AG09309 (cell line): ENCODE measurements around the gene DHX32.

Source experiments
- DNase-seq: peaks from one replicate; pipeline ENCODE4 v3.0.0-alpha.2; 2010; ENCODE audit warnings: low read depth
- H3K4me3 ChIP-seq: 2 replicates; pipeline ENCODE4 v1.5.1; 2011; ENCODE audit warnings: mild to moderate bottlenecking, low read depth, low read length, moderate library complexity; ENCODE audit not compliant: control insufficient read depth
- CTCF ChIP-seq: IDR thresholded peaks from 2 replicates; pipeline ENCODE4 v1.5.1; 2011; ENCODE audit warnings: mild to moderate bottlenecking, low read depth, low read length, inconsistent platforms; ENCODE audit not compliant: insufficient read depth, control insufficient read depth; ENCODE audit errors: missing control alignments

The DHX32 gene

GRCh38 chr10:125797424-125797823, 83.7 kb downstream of the DHX32 start:
- TF ChIP-seq CTCF: no peak
- no peak overlapping the region for H3K4me3 ChIP-seq

GRCh38 chr10:125795637-125796190, 85.4 kb downstream of the DHX32 start:
- no peak for TF ChIP-seq CTCF
- no peak overlapping the region for H3K4me3 ChIP-seq
- no peak for DNase-seq

More at GRCh38 chr10:125797424-125797823, 83.7 kb downstream of the DHX32 start:
- DNase-seq: no peak

- H3K4me3 ChIP-seq: no peak overlapping the region
- no peak for TF ChIP-seq CTCF
- no peak for DNase-seq
Measured at GRCh38 chr10:125795128-125795527, 86.0 kb downstream of the DHX32 start.

GRCh38 chr10:125792342-125793300, 88.5 kb downstream of the DHX32 start:
- no peak for DNase-seq
- TF ChIP-seq CTCF: no peak
- no peak overlapping the region for H3K4me3 ChIP-seq

GRCh38 chr10:125788156-125789034, 92.7 kb downstream of the DHX32 start:
- no peak for DNase-seq
- no peak for TF ChIP-seq CTCF
- no peak overlapping the region for H3K4me3 ChIP-seq
